NOMO-1 treated with dmso at 0.1 percent for 144 hours (cell line): Measurements from ENCODE around the gene TRHDE.

Experiments used
- DNase-seq: peaks from one replicate; lab custom pipeline; 2025; ENCODE audit not compliant: unreplicated experiment; lab: John Stamatoyannopoulos, UW

Gene TRHDE

GRCh38 chr12:72273851-72274351, 1.7 kb downstream of the TRHDE start:
- no peak for DNase-seq

- DNase-seq = peak; percentile 37
Observed at GRCh38 chr12:72274931-72275330, 2.8 kb downstream of the TRHDE start.

DNA sequence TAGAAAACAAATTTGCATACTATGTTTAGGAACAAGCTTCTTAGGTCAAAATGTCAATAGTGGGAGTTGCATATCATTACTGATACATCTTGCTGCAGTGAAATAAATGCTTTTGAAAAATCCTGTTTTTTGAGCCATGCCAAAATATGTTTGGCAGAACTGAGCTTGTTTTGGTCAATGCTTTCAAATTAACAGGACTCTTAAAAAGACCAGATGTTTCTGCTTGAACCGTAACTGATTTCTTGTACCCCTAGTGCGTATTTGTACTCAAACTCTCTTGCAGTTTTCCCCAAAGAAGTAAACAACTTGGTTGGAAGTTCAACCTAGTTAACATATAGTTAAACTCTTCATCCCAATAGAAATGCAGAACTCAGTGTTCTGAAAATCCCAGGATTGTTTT, 3.4 kb downstream of the TRHDE start:
- DNase-seq = no peak

- no peak for DNase-seq
Observed at GRCh38 chr12:72276181-72276805, 4.1 kb downstream of the TRHDE start.

- DNase-seq = no peak
Observed at GRCh38 chr12:72277415-72277814, 5.2 kb downstream of the TRHDE start.

GRCh38 chr12:72278894-72279293, 6.7 kb downstream of the TRHDE start:
- DNase-seq = no peak

- DNase-seq = no peak
Observed at GRCh38 chr12:72281126-72281525, 9.0 kb downstream of the TRHDE start.

GRCh38 chr12:72282721-72283120, 10.6 kb downstream of the TRHDE start:
- DNase-seq = no peak

GRCh38 chr12:72285861-72286260, 13.7 kb downstream of the TRHDE start:
- no peak for DNase-seq

DNA sequence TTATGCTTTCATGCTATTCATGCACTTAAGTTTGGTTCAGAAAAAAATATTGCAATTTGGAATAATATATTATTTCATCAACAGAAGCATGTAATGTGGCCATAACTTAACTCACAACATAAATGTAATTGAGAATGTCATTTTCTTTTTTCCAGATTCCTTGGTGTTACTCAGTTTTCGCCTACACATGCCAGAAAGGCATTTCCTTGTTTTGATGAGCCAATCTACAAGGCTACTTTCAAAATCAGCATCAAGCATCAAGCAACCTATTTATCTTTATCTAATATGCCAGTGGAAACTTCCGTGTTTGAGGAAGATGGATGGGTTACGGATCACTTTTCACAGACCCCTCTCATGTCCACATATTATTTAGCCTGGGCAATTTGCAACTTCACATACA, 14.4 kb downstream of the TRHDE start:
- no peak for DNase-seq

DNA sequence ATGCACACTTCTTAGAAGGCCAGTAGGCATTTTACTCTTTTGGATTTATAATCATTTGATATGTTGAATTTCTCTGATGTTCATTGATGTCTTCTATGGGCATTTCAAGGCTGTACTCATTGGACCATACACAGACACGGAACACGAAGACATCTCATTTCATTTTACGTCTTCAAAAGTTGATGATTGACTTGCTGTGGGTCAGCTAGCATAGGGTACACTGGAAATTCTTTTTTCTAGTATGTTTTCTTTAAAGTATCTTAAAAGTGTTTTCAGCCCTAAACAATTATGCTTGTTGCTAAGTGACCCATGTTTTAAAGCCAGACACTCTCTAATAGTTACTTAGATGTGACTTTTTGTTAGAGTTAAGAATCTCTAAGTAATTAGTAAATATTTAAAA, 16.3 kb downstream of the TRHDE start:
- DNase-seq = no peak

DNA sequence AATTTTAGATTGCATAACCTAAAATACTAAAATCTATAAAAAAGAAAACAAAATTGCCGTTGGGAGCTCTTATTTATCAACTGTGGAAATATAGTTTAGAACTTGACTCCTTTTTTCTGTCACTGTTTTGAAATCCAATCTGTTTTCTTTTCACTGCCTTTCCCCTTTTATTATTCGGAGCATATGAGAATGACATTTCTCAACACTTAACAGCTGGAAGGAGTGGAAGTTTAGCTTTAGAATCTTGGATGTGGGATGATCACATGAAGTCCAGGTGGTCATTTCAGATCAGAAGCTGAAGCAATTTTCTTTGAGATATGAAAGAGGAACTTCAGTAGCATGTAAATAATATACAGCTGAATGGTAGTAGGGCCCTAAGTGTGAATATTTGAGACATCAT, 16.7 kb downstream of the TRHDE start:
- no peak for DNase-seq

DNA sequence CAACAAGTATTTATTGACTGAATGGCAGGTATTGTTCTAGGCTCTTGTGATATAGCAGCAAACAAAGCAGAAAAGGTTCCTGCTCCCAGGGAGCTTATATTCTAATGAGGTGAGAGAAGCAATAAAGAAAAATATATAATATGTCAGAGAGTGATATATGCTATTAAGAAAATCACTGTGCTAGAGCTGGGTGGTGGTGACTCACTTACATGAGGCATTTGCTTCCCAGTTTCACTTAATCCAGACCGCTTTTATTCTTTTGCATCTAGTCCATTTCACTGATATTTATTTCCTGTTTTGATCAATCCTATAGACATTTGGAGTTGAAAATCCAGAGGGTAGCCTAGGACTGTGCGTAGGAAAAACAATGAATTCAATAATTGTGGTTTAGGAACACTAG, 17.5 kb downstream of the TRHDE start:
- no peak for DNase-seq

GRCh38 chr12:72291175-72291574, 19.0 kb downstream of the TRHDE start:
- DNase-seq = no peak

DNA sequence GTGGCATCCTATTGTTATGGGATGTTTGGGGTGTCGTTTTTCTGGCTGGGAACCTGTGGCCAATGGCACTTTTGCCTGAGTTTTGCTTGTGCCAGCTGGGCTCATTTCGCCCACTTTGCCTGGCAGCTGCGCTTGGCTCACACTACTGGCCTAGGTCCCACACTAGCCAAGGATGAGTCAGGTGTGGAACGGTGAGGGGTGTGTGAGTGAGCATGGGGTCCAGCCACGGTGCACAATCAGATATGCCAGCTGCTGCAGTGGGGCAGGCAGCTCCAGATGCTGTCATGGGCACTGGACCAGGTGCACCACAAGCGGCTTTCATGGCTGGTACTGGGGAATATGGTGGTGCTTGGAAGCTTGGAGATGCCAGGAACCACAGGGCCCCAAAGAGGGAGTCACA, 21.5 kb downstream of the TRHDE start:
- DNase-seq = no peak

- no peak for DNase-seq
Observed at GRCh38 chr12:72295101-72295500, 22.9 kb downstream of the TRHDE start.

DNA sequence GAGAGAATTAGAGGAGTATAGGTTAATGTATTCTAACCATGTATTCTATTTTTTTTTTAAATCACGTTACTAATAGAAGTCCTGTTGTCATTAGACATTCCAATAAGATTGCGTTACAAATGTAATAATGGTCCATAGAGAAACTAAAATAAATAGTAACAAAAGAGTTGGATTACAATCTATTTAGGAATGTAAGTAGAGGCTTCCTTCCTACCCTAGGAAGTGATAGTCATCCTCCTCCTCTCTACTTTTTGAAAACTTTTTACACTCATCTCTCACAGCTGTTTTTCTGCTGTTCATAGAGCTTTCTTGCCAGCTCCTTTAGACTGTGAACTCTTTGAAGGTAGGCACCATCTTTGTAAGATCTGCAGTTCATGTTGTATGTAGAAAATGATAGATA, 23.6 kb downstream of the TRHDE start:
- no peak for DNase-seq

GRCh38 chr12:72296389-72296788, 24.2 kb downstream of the TRHDE start:
- DNase-seq = no peak

- no peak for DNase-seq
Observed at GRCh38 chr12:72297666-72298065, 25.5 kb downstream of the TRHDE start.

GRCh38 chr12:72300728-72301127, 28.6 kb downstream of the TRHDE start:
- DNase-seq = no peak

GRCh38 chr12:72304751-72305150, 32.6 kb downstream of the TRHDE start:
- DNase-seq = no peak

DNA sequence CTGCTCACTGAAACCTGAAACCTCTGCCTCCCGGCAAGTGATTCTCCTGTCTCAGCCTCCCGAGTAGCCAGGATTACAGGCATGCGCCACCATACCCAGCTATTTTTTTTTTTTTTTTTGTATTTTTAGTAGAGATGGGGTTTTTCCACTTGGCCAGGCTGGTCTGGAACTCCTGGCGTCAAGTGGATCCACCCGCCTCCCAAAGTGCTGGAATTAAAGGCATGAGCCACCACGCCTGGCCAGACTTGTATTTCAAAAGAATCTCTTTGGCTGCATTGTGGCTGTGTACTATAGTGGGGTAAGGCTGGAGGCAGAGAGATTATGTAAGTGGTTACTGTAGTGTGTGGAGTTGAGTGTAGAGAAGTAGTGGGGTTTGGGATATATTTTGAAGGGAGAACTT, 35.1 kb downstream of the TRHDE start:
- no peak for DNase-seq

DNA sequence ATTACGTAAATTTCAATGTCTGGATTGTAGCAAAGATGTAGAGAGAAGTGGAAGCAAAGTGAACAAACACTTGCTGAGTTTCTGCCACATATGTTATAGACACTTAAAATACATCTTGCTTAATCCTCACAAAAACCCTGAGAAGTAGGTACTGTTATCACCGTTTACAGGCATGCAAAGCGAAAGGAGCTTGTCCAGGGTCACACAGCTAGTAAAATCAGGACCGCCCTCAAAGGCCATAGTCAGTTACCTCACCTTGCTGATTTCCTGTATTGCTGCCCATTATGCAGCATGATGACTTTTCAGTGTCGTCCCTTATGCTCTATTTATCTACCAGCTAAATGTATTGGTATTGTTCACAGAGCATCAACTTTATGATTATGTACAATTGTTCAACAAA, 39.8 kb downstream of the TRHDE start:
- DNase-seq = no peak
